Measurements from ENCODE around the gene SPTBN1.
A peak's percentile ranks its signal among the peaks of the same experiment; 100 is the strongest.

Gene SPTBN1

GRCh38 chr2:54558188-54559005 lies 102.3 kb downstream of the SPTBN1 start:
- peak; percentile 93 for DNase-seq

GRCh38 chr2:54559006-54559445 lies 102.9 kb downstream of the SPTBN1 start:
- peak; percentile 75 for DNase-seq

GRCh38 chr2:54559593-54560145 lies 103.5 kb downstream of the SPTBN1 start:
- peak; percentile 62 for DNase-seq

- DNase-seq = peak; percentile 68
These were observed 104.2 kb downstream of the SPTBN1 start for GRCh38 chr2:54560146-54560881.

GRCh38 chr2:54561010-54561409 lies 104.9 kb downstream of the SPTBN1 start:
- DNase-seq = no peak

GRCh38 chr2:54564439-54564838 lies 108.3 kb downstream of the SPTBN1 start:
- DNase-seq = no peak

- no peak for DNase-seq
These were observed 109.4 kb downstream of the SPTBN1 start for GRCh38 chr2:54565551-54565950.

GRCh38 chr2:54566896-54567295 lies 110.8 kb downstream of the SPTBN1 start:
- no peak for DNase-seq

- no peak for DNase-seq
These were observed 112.8 kb downstream of the SPTBN1 start for GRCh38 chr2:54568876-54569321.

GRCh38 chr2:54569745-54570301 lies 113.7 kb downstream of the SPTBN1 start:
- DNase-seq = no peak

- DNase-seq = no peak
These were observed 114.3 kb downstream of the SPTBN1 start for GRCh38 chr2:54570321-54570855.

- DNase-seq = peak; percentile 74
These were observed 115.0 kb downstream of the SPTBN1 start for GRCh38 chr2:54570925-54571694.

GRCh38 chr2:54572262-54572635 lies 116.1 kb downstream of the SPTBN1 start:
- DNase-seq = peak; percentile 76

- peak; percentile 55 for DNase-seq
These were observed 116.8 kb downstream of the SPTBN1 start for GRCh38 chr2:54572636-54573536.

GRCh38 chr2:54573537-54573919 lies 117.4 kb downstream of the SPTBN1 start:
- no peak for DNase-seq

GRCh38 chr2:54574107-54574859 lies 118.2 kb downstream of the SPTBN1 start:
- no peak for DNase-seq

- DNase-seq = no peak
These were observed 118.7 kb downstream of the SPTBN1 start for GRCh38 chr2:54574860-54575247.

- no peak for DNase-seq
These were observed 119.3 kb downstream of the SPTBN1 start for GRCh38 chr2:54575379-54575888.

GRCh38 chr2:54577035-54577434 lies 120.9 kb downstream of the SPTBN1 start:
- peak; percentile 82 for DNase-seq

GRCh38 chr2:54577944-54578647 lies 122.0 kb downstream of the SPTBN1 start:
- no peak for DNase-seq

Data from DMS53 (cell line).